H1 (cell line): ENCODE measurements around the gene MUS81. TPM values are rescaled to one million over a fixed set of nuclear protein-coding genes. Genes with fewer than 3 reads are reported as not detected.

Experiments
- CREB1 ChIP-seq: IDR thresholded peaks from 2 replicates; pipeline ENCODE4 v1.6.1; 2012; ENCODE audit warnings: inconsistent platforms
- KDM4A ChIP-seq: IDR thresholded peaks from one replicate; pipeline ENCODE4 v1.7.1; 2012; ENCODE audit warnings: low read depth, mild to moderate bottlenecking, moderate library complexity, low read length, inconsistent platforms; ENCODE audit not compliant: severe bottlenecking
- ZNF274 ChIP-seq: IDR thresholded peaks from 2 replicates; pipeline ENCODE4 v1.7.0; 2012; ENCODE audit warnings: low read length, borderline replicate concordance; ENCODE audit errors: extremely low read depth
- polyA plus RNA-seq, 7 experiments: library from polyadenylated mRNA; depleted of rRNA in 3 of 7; stranded (reverse) in 5 of 7; unstranded in 2 of 7; fragments of >200 nt in 5 of 7; fragments of 200-250 nt in 2 of 7; gene quantifications; 1 replicate in 5 of 7; 2 replicates in 1 of 7; 4 replicates in 1 of 7; pipeline versions ENCODE4 v1.2.1 to v1.2.3, GENCODE V29; 2011 to 2013; ENCODE audit warnings: missing spikeins in 2 of 7, mixed read lengths in 2 of 7
- total RNA-seq: library from RNA; stranded (reverse); fragmentation: NEBNext Ultra II Directional; extraction: Animal tissue kit (Norgen Biotek cat#: 25700); gene quantifications from 2 replicates; pipeline ENCODE4 v1.2.1, GENCODE V29; 2021

Gene MUS81
- total and polyA plus RNA-seq, 2 of the 8 experiments (the other 6 are each of a cell fraction or from before 2014, with no cell fraction given) = 30.2 to 31.5 TPM

GRCh38 chr11:65859812-65860277, 388 bp upstream of the MUS81 start (continued):
- TF ChIP-seq ZNF274 (no peak), KDM4A (peak; percentile 20), CREB1 (no peak)
